SU-DHL-6 (cell line): ENCODE results near the gene ARHGAP26.

Source experiments
- EZH2phosphoT487 ChIP-seq: fragments of 200-600 bp; sonication (generic), shearing (Covaris generic); conservative IDR thresholded peaks from 2 replicates; pipeline ENCODE4 v1.6.1; 2018; ENCODE audit warnings: mild to moderate bottlenecking, antibody characterized with exemption, low read length, moderate library complexity, mixed read lengths
- TF ChIP-seq, protein P1 (sequence below): fragments of 200-600 bp; sonication (generic); IDR thresholded peaks from one replicate; pipeline ENCODE4 v1.5.1; 2017; ENCODE audit warnings: antibody characterized with exemption, mild to moderate bottlenecking, low read length, moderate library complexity; ENCODE audit not compliant: insufficient read depth, poor library complexity, severe bottlenecking

DNA sequence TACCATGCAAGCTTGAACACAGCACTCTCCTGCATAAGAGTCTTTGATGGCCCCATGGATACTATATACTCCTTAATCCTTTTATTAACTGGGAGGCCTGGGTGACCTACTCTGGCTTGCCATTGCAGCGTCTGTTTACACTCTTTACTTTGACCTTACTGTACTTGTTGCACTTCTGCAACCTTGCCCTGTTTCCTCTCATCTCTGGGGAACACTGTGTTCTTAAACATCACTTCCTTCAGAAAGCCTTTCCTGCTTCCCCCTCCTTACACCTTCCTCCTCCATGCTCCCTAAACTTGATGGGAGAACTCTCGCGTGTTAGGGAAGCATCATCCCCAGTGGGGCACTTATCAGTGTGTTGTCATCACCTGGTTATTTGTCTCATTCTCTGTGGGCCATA lies 411.0 kb downstream of the ARHGAP26 start:
- TF ChIP-seq, protein P1, sequence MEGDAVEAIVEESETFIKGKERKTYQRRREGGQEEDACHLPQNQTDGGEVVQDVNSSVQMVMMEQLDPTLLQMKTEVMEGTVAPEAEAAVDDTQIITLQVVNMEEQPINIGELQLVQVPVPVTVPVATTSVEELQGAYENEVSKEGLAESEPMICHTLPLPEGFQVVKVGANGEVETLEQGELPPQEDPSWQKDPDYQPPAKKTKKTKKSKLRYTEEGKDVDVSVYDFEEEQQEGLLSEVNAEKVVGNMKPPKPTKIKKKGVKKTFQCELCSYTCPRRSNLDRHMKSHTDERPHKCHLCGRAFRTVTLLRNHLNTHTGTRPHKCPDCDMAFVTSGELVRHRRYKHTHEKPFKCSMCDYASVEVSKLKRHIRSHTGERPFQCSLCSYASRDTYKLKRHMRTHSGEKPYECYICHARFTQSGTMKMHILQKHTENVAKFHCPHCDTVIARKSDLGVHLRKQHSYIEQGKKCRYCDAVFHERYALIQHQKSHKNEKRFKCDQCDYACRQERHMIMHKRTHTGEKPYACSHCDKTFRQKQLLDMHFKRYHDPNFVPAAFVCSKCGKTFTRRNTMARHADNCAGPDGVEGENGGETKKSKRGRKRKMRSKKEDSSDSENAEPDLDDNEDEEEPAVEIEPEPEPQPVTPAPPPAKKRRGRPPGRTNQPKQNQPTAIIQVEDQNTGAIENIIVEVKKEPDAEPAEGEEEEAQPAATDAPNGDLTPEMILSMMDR, result no peak
- TF ChIP-seq EZH2phosphoT487, result no peak
